Keratinocyte (primary cell): ENCODE data around the gene ZFPM1. TPM values are rescaled to one million over a fixed set of nuclear protein-coding genes. Genes with fewer than 3 reads are reported as not detected.

Experiments used
- DNase-seq: peaks from one replicate; pipeline ENCODE4 v3.0.0-alpha.2; 2011; ENCODE audit warnings: low read depth, missing footprints, low spot score
- FAIRE-seq: peaks from 2 replicates; lab custom pipeline; 2011; peaks lifted over from hg19 to GRCh38; lab: Jason Lieb, UNC
- H2AFZ ChIP-seq: 2 replicates; pipeline ENCODE4 v1.6.0; 2012; ENCODE audit warnings: low read length, control low read depth, inconsistent platforms; ENCODE audit not compliant: control insufficient read depth
- H3K27ac ChIP-seq: 2 replicates; pipeline ENCODE4 v1.5.1; 2011; ENCODE audit warnings: low read length; ENCODE audit not compliant: control insufficient read depth, insufficient read depth
- H3K27me3 ChIP-seq: 3 replicates; pipeline ENCODE4 v1.6.0; 2011; ENCODE audit warnings: low read length; ENCODE audit not compliant: control insufficient read depth, insufficient read depth; ENCODE audit errors: extremely low read depth
- H3K36me3 ChIP-seq, 2 experiments: 2 replicates in 1 of 2; 3 replicates in 1 of 2; pipeline ENCODE4 v1.5.1; 2011; ENCODE audit warnings: low read length in 2 of 2, mild to moderate bottlenecking in 1 of 2; ENCODE audit not compliant: control insufficient read depth in 2 of 2, insufficient read depth in 2 of 2; ENCODE audit errors: extremely low read depth in 1 of 2
- H3K4me1 ChIP-seq: 3 replicates; pipeline ENCODE4 v1.5.1; 2011; ENCODE audit warnings: low read length; ENCODE audit not compliant: control insufficient read depth, insufficient read depth; ENCODE audit errors: extremely low read depth
- H3K4me2 ChIP-seq: 3 replicates; pipeline ENCODE4 v1.6.0; 2011; ENCODE audit warnings: low read depth, low read length; ENCODE audit not compliant: control insufficient read depth, insufficient read depth; ENCODE audit errors: extremely low read depth
- H3K4me3 ChIP-seq, 3 experiments: fragments of 200-600 bp in 1 of 3; sonication (generic) in 1 of 3; 2 replicates in 2 of 3; 3 replicates in 1 of 3; pipeline ENCODE4 v1.5.1; 2011 to 2016; ENCODE audit warnings: low read length in 3 of 3, mild to moderate bottlenecking in 3 of 3, control low read depth in 2 of 3, inconsistent platforms in 1 of 3, low read depth in 1 of 3, mixed read lengths in 1 of 3, mixed run types in 1 of 3, moderate library complexity in 1 of 3; ENCODE audit not compliant: control insufficient read depth in 2 of 3, insufficient read depth in 2 of 3; ENCODE audit errors: extremely low read depth in 1 of 3
- H3K79me2 ChIP-seq: 2 replicates; pipeline ENCODE4 v1.6.0; 2012; ENCODE audit warnings: low read length; ENCODE audit not compliant: control insufficient read depth, insufficient read depth
- H3K9ac ChIP-seq: 3 replicates; pipeline ENCODE4 v1.6.0; 2011; ENCODE audit warnings: low read length; ENCODE audit not compliant: control insufficient read depth, insufficient read depth; ENCODE audit errors: extremely low read depth
- H3K9me1 ChIP-seq: 3 replicates; pipeline ENCODE4 v1.6.0; 2011; ENCODE audit warnings: low read length; ENCODE audit not compliant: control insufficient read depth, insufficient read depth; ENCODE audit errors: extremely low read depth
- H3K9me3 ChIP-seq: 2 replicates; pipeline ENCODE4 v1.5.1; 2012; ENCODE audit warnings: low read depth, low read length; ENCODE audit not compliant: control insufficient read depth
- H4K20me1 ChIP-seq: 3 replicates; pipeline ENCODE4 v1.6.0; 2011; ENCODE audit warnings: low read length; ENCODE audit not compliant: control insufficient read depth, insufficient read depth; ENCODE audit errors: extremely low read depth
- EZH2 ChIP-seq: IDR thresholded peaks from one replicate; pipeline ENCODE4 v1.6.1; 2012; ENCODE audit warnings: inconsistent platforms, mild to moderate bottlenecking, low read length, moderate library complexity
- dilution Hi-C: fragments of 300-500 bp; cut with MboI; formaldehyde crosslinking; loops from one replicate; pipeline ENCODE4 v1.7.0; 2020; ENCODE audit warnings: low sequenced_read_pairs; ENCODE audit not compliant: extremely low pct_ligation_motif_present
- polyA plus RNA-seq, 5 experiments: library from polyadenylated mRNA; depleted of rRNA in 3 of 5; stranded (reverse) in 3 of 5; stranded (forward) in 1 of 5; unstranded in 1 of 5; fragments of >200 nt; gene quantifications; 1 replicate in 1 of 5; 2 replicates in 3 of 5; 3 replicates in 1 of 5; pipeline versions ENCODE4 v1.2.1 to v1.2.3, GENCODE V29; 2011 to 2012; ENCODE audit warnings: missing spikeins in 2 of 5, low read depth in 1 of 5, low replicate concordance in 1 of 5
- TF ChIP-seq, protein P1 (sequence below), 3 experiments: IDR thresholded peaks in 1 of 3; conservative IDR thresholded peaks in 1 of 3; optimal IDR thresholded peaks in 1 of 3; 2 replicates in 2 of 3; 3 replicates in 1 of 3; pipeline versions ENCODE3 to v1.5.1; 2011; ENCODE audit warnings: low read length in 3 of 3, mild to moderate bottlenecking in 3 of 3, moderate library complexity in 2 of 3, control low read depth in 1 of 3, inconsistent platforms in 1 of 3; ENCODE audit not compliant: insufficient read depth in 2 of 3; ENCODE audit errors: extremely low read depth in 1 of 3

Gene ZFPM1
- polyA plus RNA-seq, 1 donor (not counting 4 experiments of a cell fraction or from before 2014, with no cell fraction given): 0.42 TPM

DNA sequence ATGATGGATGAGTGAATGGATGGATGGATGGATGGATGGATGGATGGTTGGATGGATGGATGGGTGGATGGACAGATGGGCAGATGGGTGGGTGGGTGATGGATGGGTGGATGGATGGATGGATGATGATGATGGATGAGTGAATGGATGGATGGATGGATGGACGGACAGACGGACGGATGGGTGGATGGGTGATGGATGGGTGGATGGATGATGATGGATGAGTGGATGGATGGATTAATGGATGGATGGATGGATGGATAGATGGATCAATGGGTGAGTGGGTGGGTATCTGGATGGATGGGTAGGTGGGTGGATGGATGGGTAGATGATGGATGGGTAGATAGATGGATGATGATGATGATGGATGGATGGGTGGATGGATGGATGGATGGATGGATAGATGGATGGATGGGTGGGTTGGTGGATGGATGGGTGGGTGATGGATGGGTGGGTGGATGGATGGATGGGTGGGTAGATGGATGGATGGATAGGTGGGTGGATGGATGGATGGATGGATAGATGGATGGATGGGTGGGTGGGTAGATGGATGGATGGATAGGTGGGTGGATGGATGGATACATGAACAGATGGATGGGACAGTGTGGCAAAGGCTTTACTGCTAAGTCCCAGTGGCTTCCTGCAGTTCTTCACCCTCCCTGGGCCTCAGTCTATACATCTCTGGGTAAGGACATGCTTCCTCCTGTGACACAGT lies 30.2 kb upstream of the ZFPM1 start:
- TF ChIP-seq, protein P1, sequence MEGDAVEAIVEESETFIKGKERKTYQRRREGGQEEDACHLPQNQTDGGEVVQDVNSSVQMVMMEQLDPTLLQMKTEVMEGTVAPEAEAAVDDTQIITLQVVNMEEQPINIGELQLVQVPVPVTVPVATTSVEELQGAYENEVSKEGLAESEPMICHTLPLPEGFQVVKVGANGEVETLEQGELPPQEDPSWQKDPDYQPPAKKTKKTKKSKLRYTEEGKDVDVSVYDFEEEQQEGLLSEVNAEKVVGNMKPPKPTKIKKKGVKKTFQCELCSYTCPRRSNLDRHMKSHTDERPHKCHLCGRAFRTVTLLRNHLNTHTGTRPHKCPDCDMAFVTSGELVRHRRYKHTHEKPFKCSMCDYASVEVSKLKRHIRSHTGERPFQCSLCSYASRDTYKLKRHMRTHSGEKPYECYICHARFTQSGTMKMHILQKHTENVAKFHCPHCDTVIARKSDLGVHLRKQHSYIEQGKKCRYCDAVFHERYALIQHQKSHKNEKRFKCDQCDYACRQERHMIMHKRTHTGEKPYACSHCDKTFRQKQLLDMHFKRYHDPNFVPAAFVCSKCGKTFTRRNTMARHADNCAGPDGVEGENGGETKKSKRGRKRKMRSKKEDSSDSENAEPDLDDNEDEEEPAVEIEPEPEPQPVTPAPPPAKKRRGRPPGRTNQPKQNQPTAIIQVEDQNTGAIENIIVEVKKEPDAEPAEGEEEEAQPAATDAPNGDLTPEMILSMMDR (optimal IDR thresholded peaks at IDR 0.05 in 1 of 3, IDR thresholded peaks at IDR 0.05 in 1 of 3, conservative IDR thresholded peaks at IDR 0.05 in 1 of 3; ENCODE audit: extremely low read depth in 1 of 3, insufficient read depth in 2 of 3, low read length in 3 of 3): no peak
- TF ChIP-seq EZH2: no peak
- H3K4me1 ChIP-seq: peaks cover 10% of the 10 kb centered on the region
- no peaks in the 10 kb centered on the region for H3K9me1 ChIP-seq
- no peak for FAIRE-seq
- dilution Hi-C loops: no loop called here
- no peak overlapping the region for H3K9ac ChIP-seq
- peaks cover 13% of the 10 kb centered on the region for H3K27me3 ChIP-seq
- no peak overlapping the region for H2AFZ ChIP-seq
- no peak overlapping the region for H3K4me2 ChIP-seq
- no peaks in the 10 kb centered on the region for H3K9me3 ChIP-seq
- H4K20me1 ChIP-seq: no peaks in the 10 kb centered on the region
- H3K4me3 ChIP-seq: no peak overlapping the region
- no peak overlapping the region for H3K27ac ChIP-seq
- DNase-seq: no peak
- H3K36me3 ChIP-seq: no peaks in the 10 kb centered on the region
- H3K79me2 ChIP-seq: no peaks in the 10 kb centered on the region

- no peaks in the 10 kb centered on the region for H4K20me1 ChIP-seq
- H2AFZ ChIP-seq: no peak overlapping the region
- no peak for TF ChIP-seq EZH2
- TF ChIP-seq, protein P1 (optimal IDR thresholded peaks at IDR 0.05 in 1 of 3, IDR thresholded peaks at IDR 0.05 in 1 of 3, conservative IDR thresholded peaks at IDR 0.05 in 1 of 3; ENCODE audit: extremely low read depth in 1 of 3, insufficient read depth in 2 of 3, low read length in 3 of 3): no peak
- H3K9me3 ChIP-seq: no peaks in the 10 kb centered on the region
- dilution Hi-C loops: no loop called here
- DNase-seq (no peak), FAIRE-seq (no peak)
- H3K4me3 ChIP-seq: no peak overlapping the region
- H3K36me3 ChIP-seq: no peaks in the 10 kb centered on the region
- H3K27me3 ChIP-seq: peaks cover 18% of the 10 kb centered on the region
- H3K27ac ChIP-seq: no peak overlapping the region
- peaks cover 10% of the 10 kb centered on the region for H3K4me1 ChIP-seq
- H3K4me2 ChIP-seq: no peak overlapping the region
- no peaks in the 10 kb centered on the region for H3K79me2 ChIP-seq
- no peak overlapping the region for H3K9ac ChIP-seq
- no peaks in the 10 kb centered on the region for H3K9me1 ChIP-seq
Observed at GRCh38 chr16:88423448-88423850, 29.6 kb upstream of the ZFPM1 start.
